Caki2 (cell line): ENCODE data around the gene WAS. TPM values are rescaled to one million over a fixed set of nuclear protein-coding genes. Genes with fewer than 3 reads are reported as not detected.
A peak's percentile ranks its signal among the peaks of the same experiment; 100 is the strongest.

ENCODE experiments used
- DNase-seq: peaks from one replicate; pipeline ENCODE4 v3.0.0-alpha.2; 2015; ENCODE audit warnings: low read depth
- in situ Hi-C: cut with HindIII; loops from 2 replicates; pipeline ENCODE4 v1.10.0; 2016; ENCODE audit warnings: low sequenced_read_pairs, low pct_unique_long_range_greater_than_20kb, mixed read lengths
- total RNA-seq: library from RNA; depleted of rRNA; stranded (reverse); fragments of >200 nt; shearing (Covaris generic); gene quantifications from 2 replicates; pipeline ENCODE4 v1.2.3, GENCODE V29; 2014; ENCODE audit warnings: low replicate concordance; rRNA removed

WAS gene
- total RNA-seq, 1 experiment from 2014 or later: not detected

- in situ Hi-C loops: no loop called here
- DNase-seq: peak; percentile 90
Measured at GRCh38 chrX:48737213-48737938, 53.8 kb downstream of the WAS start.

DNA sequence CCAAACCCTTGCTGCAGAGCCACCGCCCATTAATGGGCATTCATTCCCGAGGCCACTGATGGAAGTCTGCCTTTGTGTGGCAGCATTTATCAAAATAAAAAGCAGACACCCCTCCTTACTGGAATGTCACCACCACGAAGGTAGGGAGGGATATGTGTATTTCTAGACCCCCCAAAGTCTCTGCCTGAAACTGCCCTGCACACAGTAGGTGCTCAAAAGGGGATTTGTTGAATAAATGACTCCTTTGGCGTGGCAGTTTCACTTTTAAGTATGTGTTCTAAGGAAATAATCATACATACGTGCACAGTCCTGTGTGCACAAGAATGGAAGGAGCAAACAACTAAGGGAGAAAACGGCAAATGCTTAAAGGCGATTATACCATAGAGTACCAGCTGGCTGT is 54.3 kb downstream of the WAS start:
- no peak for DNase-seq
- in situ Hi-C loops: no loop called here

Other genes with a start within 250 kb of the WAS start
- gene SLC38A5, start 213.5 kb upstream of the WAS start, total RNA-seq: 2.5 TPM in 1 of 2 replicates, not detected in the other
- gene FTSJ1, start 207.6 kb upstream of the WAS start, total RNA-seq: 126 and 139 TPM in 2 replicates
- gene PORCN, start 174.8 kb upstream of the WAS start, total RNA-seq: 149 and 151 TPM in 2 replicates
- 66.8 and 118 TPM in 2 replicates for gene EBP, start 162.0 kb upstream of the WAS start, total RNA-seq
- gene TBC1D25, start 144.1 kb upstream of the WAS start, total RNA-seq: 1.6 and 2.8 TPM in 2 replicates
- 143 and 168 TPM in 2 replicates for gene RBM3, start 109.3 kb upstream of the WAS start, total RNA-seq
- 70.4 and 125 TPM in 2 replicates for gene WDR13, start 86.3 kb upstream of the WAS start, total RNA-seq
- 14.9 and 17.4 TPM in 2 replicates for gene SUV39H1, start 12.9 kb downstream of the WAS start, total RNA-seq
- not detected in 2 replicates for gene GLOD5, start 77.9 kb downstream of the WAS start, total RNA-seq
- gene GATA1, start 102.8 kb downstream of the WAS start, total RNA-seq: not detected in 2 replicates
- gene HDAC6, start 118.3 kb downstream of the WAS start, total RNA-seq: 64.4 and 101 TPM in 2 replicates
- not detected in 2 replicates for gene ERAS, start 142.7 kb downstream of the WAS start, total RNA-seq
- 93.6 and 112 TPM in 2 replicates for gene PCSK1N, start 151.8 kb downstream of the WAS start, total RNA-seq
- 94.1 and 114 TPM in 2 replicates for gene TIMM17B, start 214.0 kb downstream of the WAS start, total RNA-seq
- gene PQBP1, start 214.1 kb downstream of the WAS start, total RNA-seq: 68.5 and 86.5 TPM in 2 replicates
- gene SLC35A2, start 227.8 kb downstream of the WAS start, total RNA-seq: 13.8 and 33.1 TPM in 2 replicates
- gene PIM2, start 235.2 kb downstream of the WAS start, total RNA-seq: 17.8 and 27.2 TPM in 2 replicates